HG03108 (cell line): Measurements from ENCODE around the gene SLC30A4.

Source experiments
- ATAC-seq: cut with Tn5 transposase; IDR thresholded peaks from one replicate; pipeline ENCODE4 v1.9.1; 2021; ENCODE audit warnings: moderate library complexity; ENCODE audit not compliant: unreplicated experiment

Gene SLC30A4

GRCh38 chr15:45454814-45455213 is 67.7 kb downstream of the SLC30A4 start:
- peak; percentile 47 for ATAC-seq

GRCh38 chr15:45451265-45451664 is 71.3 kb downstream of the SLC30A4 start:
- ATAC-seq: no peak

DNA sequence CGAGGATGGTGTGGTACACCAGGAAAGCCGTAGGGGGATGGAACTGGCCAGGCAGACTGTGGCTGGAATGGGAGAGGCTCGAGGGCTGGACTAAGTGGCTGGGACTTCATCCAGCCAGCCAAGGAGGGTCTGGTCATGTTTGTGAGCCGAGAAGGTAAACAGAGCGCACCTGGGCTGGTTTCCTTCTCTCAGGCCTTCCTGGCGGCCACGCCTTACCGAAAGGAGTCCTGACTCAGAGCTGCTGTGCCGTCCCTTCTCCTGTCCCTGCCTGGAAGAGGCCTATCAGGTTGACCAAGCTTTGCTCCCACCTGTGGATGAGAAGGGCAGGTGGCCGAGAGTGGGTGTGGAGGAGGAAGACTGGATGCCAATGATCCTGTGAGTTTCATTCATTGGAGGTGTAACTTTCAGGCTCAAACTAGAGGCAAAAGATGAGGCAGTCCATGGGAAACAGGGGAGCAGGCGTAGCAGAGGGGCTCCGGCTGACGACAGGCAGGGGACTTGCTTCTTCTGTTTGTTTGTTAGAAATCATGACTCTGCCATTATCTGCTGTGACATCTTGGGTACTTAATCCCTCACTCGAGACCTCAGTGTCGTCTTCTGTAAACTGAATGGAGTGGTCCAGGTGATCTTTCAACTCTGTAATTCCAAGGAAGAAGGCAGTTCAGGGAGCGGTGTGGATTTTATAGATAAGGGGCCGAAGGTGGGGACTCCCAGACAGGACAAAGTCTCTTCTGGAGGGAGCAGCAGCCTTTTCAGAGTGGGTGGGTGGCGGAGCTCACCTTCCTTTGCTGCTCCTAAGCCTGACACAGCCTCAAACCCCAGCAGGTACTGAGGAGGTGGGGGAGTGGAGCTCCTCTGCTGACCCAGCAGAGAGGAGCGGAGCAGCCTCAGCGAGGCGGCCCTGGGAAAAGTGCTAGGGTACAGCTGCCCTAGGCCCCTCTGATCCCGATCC is 72.4 kb downstream of the SLC30A4 start:
- ATAC-seq: no peak

- ATAC-seq: no peak
These were observed 73.2 kb downstream of the SLC30A4 start for GRCh38 chr15:45449395-45449794.

DNA sequence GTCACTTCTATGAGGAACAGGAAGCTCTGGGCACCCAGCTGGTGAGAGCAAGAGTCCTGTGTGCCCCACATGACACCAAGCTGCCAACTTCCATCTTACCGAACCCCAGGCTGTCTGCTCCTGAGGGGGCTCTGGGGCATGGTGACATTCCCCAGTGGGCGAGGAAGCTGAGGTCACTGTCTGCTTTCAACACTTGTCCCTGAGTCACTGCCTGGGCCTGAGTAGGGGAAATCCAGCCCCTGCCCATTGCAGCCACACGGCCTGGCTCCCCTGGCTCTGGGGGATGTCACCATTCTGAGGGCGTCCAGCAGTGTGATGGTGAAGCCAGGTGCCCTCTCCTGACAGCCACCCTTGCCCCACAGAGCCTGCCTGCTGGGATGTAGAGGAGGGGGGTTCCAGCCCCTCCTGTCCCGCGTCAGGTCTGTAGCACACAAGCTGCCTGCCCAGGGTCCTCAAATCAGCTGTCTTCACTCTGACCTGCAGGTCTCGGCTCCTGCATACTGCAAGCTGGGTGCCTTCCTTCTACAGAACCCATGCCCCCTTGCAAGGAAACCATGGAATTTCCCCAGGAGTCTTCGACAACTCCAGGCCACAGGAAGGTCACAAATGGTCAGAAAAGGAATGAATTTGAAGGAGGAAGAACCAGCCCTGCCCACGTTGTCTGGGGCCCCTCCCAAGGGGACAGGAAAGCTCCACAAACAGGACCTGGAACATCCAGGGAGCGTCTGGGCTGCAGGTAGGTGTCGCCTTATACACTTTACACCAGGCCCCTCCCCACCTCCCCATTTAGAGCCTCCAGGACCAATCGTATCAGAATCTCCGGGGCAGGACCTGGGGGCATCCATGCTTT is 74.3 kb downstream of the SLC30A4 start:
- no peak for ATAC-seq

GRCh38 chr15:45443645-45444044 is 78.9 kb downstream of the SLC30A4 start:
- no peak for ATAC-seq

DNA sequence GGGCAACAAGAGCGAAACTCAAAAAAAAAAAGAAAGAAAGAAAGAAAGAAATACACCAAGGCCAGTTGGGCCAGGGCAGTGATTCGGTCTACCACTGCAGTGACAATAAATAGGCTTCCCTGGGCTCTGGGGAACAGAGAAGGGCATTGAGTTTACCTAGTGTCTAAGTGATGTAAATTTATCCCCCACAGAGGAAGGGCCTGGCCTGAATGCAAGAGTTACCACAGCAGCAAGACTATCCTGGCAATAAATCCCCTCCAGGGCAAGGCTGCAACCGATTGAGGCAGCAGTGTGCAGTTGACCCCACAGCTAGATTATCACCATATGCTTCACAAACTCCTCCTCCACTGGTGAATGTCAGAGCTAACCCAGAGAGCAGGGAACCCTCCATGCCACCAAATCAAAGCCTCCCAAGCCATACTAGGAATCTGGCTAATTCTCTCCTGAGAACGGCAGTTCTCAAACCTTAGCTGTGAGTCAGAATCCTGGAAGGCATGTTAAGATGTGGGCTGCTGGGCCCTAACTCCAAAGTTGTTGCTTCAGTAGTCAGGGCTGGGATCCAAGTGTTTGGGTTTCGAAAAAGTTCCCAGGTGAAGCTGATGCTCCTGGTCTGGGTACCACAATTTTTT is 79.9 kb downstream of the SLC30A4 start:
- no peak for ATAC-seq

DNA sequence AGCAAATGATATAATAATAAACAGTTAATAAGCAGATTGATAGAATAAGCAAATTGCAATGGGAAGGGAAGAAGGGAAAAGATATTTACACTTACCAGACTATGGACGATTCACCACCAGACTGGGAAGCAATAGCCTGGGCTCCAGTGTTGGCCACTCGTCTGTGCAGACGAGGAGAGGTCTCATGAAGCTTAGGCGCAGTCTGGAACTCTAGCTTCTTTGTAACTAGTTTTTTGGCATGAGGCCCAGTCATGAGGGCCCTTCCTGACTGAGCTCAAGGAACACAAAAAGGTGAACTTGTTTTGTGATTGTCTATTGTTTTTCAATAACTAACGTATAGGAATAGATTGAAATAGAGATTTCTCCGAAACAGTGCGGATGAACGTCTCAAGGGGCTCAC is 80.9 kb downstream of the SLC30A4 start:
- no peak for ATAC-seq

DNA sequence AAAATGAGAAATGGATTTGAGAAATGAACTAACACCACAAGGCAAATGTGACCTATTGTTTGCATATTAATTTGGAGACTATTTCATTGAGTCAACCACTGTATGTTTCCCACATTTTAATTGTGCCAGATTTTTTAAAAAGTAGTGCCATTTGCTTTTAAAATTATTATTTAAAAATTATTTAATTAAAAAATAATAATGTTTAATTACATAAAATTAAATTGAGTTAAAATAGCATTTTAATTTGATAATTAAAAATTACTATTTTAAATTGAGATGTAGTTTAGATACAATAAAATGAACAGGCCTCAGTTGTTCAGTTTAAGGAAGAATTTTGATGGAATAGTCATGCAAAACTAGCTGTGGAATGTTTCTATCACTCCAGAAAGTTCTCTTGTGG is 81.5 kb downstream of the SLC30A4 start:
- no peak for ATAC-seq

- no peak for ATAC-seq
These were observed 82.9 kb downstream of the SLC30A4 start for GRCh38 chr15:45439521-45440260.

GRCh38 chr15:45435124-45435903 is 87.2 kb downstream of the SLC30A4 start:
- ATAC-seq: no peak

GRCh38 chr15:45434078-45434567 is 88.4 kb downstream of the SLC30A4 start:
- no peak for ATAC-seq

DNA sequence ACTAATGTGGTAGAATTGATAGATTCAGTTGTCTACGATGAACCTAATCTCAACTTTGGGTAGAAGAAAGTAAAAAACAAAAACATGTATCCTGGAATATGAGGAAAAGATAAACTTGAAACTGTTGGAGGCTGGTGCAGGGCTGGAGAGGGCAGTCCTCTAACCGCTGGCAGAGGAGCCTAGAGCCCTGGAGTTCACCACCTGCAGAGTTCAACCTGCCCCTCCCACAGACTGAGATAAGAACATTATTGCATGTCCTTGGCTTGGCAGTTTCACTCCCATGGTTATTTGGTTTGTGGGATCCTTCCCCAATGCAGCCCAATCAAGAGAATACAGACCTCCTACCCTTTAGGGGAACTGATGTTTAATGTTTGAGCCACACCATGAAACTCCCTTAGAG is 91.0 kb downstream of the SLC30A4 start:
- ATAC-seq: no peak

DNA sequence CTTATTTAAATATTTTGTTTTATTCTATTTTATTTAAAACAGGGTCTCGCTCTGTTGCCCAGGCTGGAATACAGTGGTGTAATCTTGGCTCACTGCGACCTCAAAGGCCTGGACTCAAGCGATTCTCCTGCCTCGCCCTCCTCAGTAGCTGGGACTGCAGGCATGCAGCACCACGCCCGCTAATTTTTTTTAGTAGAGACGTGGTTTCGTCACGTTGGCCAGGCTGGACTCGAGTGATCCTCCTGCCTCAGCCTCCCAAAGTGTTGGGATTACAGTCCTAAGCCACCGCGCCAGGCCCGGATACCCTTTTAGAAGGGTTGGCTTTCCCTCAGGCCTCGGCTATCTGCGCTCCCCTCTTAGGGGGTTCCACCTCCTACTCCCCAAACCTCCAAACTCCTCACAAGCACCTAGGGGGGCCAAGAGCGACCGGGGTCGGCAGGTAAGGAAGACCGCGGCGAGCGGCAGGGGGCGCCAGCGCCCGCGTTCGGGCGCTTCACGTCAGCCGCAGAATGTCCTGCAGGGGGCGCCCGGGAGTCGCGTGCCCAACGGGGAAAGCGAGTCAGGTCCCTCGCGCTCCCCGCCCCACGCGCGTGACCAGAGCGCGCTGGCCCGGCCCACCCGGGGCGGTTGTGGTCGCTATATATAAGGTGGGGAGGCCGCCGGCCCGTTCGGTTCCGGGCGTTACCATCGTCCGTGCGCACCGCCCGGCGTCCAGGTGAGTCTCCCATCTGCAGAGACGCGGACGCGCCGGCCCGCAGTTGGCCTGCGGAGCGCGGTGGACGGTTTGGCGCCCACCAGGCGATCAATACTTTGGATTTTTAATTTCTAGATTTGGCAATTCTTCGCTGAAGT is 92.4 kb downstream of the SLC30A4 start:
- ATAC-seq: no peak
